C4-2B (cell line): Measurements from ENCODE around the gene C1orf159.
"Not testable (repeated sequence)": the region's sequence is repeated elsewhere in the genome, so short reads cannot be mapped to it uniquely, and the experiment has no call there.

Experiments used
- H3K27ac ChIP-seq: fragments of 450-650 bp; 2 replicates; pipeline ENCODE4 v1.5.1; 2017
- CTCF ChIP-seq: fragments of 450-650 bp; conservative IDR thresholded peaks from 2 replicates; pipeline ENCODE4 v1.5.1; 2017; ENCODE audit warnings: mild to moderate bottlenecking
- ZFX ChIP-seq: fragments of 450-650 bp; IDR thresholded peaks from 2 replicates; pipeline ENCODE4 v1.6.1; 2017

The C1orf159 gene

GRCh38 chr1:1155258-1155657 lies 39.4 kb upstream of the C1orf159 start:
- H3K27ac ChIP-seq, result no peak overlapping the region
- TF ChIP-seq CTCF (no peak), ZFX (no peak)

GRCh38 chr1:1153874-1154273 lies 38.0 kb upstream of the C1orf159 start:
- TF ChIP-seq ZFX (no peak), CTCF (no peak)
- peak overlapping the region; percentile 17; the same call in 1 of the 2 replicates for H3K27ac ChIP-seq

GRCh38 chr1:1153215-1153614 lies 37.3 kb upstream of the C1orf159 start:
- not testable (repeated sequence) for H3K27ac ChIP-seq

GRCh38 chr1:1152431-1152830 lies 36.5 kb upstream of the C1orf159 start:
- H3K27ac ChIP-seq, result not testable (repeated sequence)

GRCh38 chr1:1151306-1151705 lies 35.4 kb upstream of the C1orf159 start:
- no peak for TF ChIP-seq ZFX

GRCh38 chr1:1150100-1150499 lies 34.2 kb upstream of the C1orf159 start:
- TF ChIP-seq ZFX (no peak), CTCF (no peak)
- H3K27ac ChIP-seq, result no peak overlapping the region

More at GRCh38 chr1:1151306-1151705, 35.4 kb upstream of the C1orf159 start:
- no peak overlapping the region for H3K27ac ChIP-seq

GRCh38 chr1:1149416-1149815 lies 33.5 kb upstream of the C1orf159 start:
- no peak overlapping the region for H3K27ac ChIP-seq
- TF ChIP-seq CTCF, result no peak
- no peak for TF ChIP-seq ZFX

- no peak for TF ChIP-seq CTCF
- TF ChIP-seq ZFX, result no peak
- H3K27ac ChIP-seq, result no peak overlapping the region
Measured at GRCh38 chr1:1148569-1148968, 32.7 kb upstream of the C1orf159 start.

- TF ChIP-seq CTCF, result no peak
- TF ChIP-seq ZFX, result no peak
- H3K27ac ChIP-seq, result no peak overlapping the region
Measured at GRCh38 chr1:1148061-1148460, 32.2 kb upstream of the C1orf159 start.
